HG03442 (cell line): Measurements from ENCODE around the gene CPAMD8.
"Not testable (repeated sequence)": the region's sequence is repeated elsewhere in the genome, so short reads cannot be mapped to it uniquely, and the experiment has no call there.

Source experiments
- ATAC-seq: cut with Tn5 transposase; IDR thresholded peaks from one replicate; pipeline ENCODE4 v1.9.1; 2021; ENCODE audit warnings: mild to moderate bottlenecking, moderate library complexity; ENCODE audit not compliant: unreplicated experiment

CPAMD8 gene

GRCh38 chr19:16951529-16951928 lies 75.1 kb downstream of the CPAMD8 start:
- ATAC-seq: no peak

GRCh38 chr19:16949496-16950023 lies 77.0 kb downstream of the CPAMD8 start:
- ATAC-seq: no peak

- no peak for ATAC-seq
Measured at GRCh38 chr19:16946951-16947940, 79.4 kb downstream of the CPAMD8 start.

GRCh38 chr19:16945762-16946465 lies 80.7 kb downstream of the CPAMD8 start:
- no peak for ATAC-seq

GRCh38 chr19:16945364-16945714 lies 81.3 kb downstream of the CPAMD8 start:
- ATAC-seq: no peak

- ATAC-seq: no peak
Measured at GRCh38 chr19:16944626-16945363, 81.8 kb downstream of the CPAMD8 start.

GRCh38 chr19:16943942-16944625 lies 82.5 kb downstream of the CPAMD8 start:
- ATAC-seq: no peak

GRCh38 chr19:16943090-16943489 lies 83.5 kb downstream of the CPAMD8 start:
- ATAC-seq: not testable (repeated sequence)

GRCh38 chr19:16942583-16942982 lies 84.0 kb downstream of the CPAMD8 start:
- ATAC-seq: no peak

- ATAC-seq: no peak
Measured at GRCh38 chr19:16940626-16941025, 86.0 kb downstream of the CPAMD8 start.

- ATAC-seq: not testable (repeated sequence)
Measured at GRCh38 chr19:16940063-16940462, 86.5 kb downstream of the CPAMD8 start.

- ATAC-seq: no peak
Measured at GRCh38 chr19:16938211-16938610, 88.4 kb downstream of the CPAMD8 start.

- not testable (repeated sequence) for ATAC-seq
Measured at GRCh38 chr19:16937796-16938195, 88.8 kb downstream of the CPAMD8 start.

- no peak for ATAC-seq
Measured at GRCh38 chr19:16936901-16937300, 89.7 kb downstream of the CPAMD8 start.

- no peak for ATAC-seq
Measured at GRCh38 chr19:16934489-16934888, 92.1 kb downstream of the CPAMD8 start.

GRCh38 chr19:16931306-16931705 lies 95.3 kb downstream of the CPAMD8 start:
- ATAC-seq: no peak

GRCh38 chr19:16930753-16931152 lies 95.9 kb downstream of the CPAMD8 start:
- ATAC-seq: no peak

GRCh38 chr19:16928916-16929315 lies 97.7 kb downstream of the CPAMD8 start:
- ATAC-seq: no peak

- no peak for ATAC-seq
Measured at GRCh38 chr19:16928351-16928750, 98.3 kb downstream of the CPAMD8 start.

- no peak for ATAC-seq
Measured at GRCh38 chr19:16927883-16928282, 98.7 kb downstream of the CPAMD8 start.
